Stimulated activated CD4-positive, alpha-beta T cell treated with anti-CD3 and anti-CD28 coated beads, Interleukin-2, amount 100 ng/mL, for 4 hours (primary cell): Measurements from ENCODE around the gene PLEKHM3.

ENCODE experiments used
- DNase-seq: peaks from one replicate; pipeline ENCODE4 v3.0.0-alpha.2; 2020; ENCODE audit warnings: low read depth

Gene PLEKHM3, protein sequence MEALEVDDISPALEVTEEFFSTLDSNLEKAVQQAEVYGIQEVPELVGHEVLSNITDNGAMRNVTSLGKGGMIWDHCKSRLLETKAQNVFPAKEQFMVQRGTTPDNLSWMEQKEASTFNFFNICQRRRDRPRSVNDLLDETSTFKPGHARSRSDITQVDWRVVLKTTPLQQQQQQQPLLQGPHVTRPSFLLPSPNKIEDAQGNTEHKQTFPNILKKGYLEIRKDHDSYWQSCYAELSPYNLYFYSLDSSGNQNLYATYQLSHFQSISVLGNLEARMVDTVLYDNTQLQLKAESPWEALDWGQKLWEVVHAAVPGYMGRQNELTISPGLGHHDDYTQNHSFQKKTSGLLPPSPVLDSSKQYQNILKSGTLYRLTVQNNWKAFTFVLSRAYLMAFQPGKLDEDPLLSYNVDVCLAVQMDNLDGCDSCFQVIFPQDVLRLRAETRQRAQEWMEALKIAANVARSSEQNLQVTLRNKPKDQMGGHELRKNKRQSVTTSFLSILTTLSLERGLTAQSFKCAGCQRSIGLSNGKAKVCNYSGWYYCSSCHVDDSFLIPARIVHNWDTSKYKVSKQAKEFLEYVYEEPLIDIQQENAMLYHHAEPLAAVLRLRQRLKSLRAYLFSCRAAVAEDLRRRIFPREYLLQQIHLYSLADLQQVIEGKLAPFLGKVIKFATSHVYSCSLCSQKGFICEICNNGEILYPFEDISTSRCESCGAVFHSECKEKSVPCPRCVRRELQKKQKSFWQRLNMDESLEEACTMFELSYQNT

DNA sequence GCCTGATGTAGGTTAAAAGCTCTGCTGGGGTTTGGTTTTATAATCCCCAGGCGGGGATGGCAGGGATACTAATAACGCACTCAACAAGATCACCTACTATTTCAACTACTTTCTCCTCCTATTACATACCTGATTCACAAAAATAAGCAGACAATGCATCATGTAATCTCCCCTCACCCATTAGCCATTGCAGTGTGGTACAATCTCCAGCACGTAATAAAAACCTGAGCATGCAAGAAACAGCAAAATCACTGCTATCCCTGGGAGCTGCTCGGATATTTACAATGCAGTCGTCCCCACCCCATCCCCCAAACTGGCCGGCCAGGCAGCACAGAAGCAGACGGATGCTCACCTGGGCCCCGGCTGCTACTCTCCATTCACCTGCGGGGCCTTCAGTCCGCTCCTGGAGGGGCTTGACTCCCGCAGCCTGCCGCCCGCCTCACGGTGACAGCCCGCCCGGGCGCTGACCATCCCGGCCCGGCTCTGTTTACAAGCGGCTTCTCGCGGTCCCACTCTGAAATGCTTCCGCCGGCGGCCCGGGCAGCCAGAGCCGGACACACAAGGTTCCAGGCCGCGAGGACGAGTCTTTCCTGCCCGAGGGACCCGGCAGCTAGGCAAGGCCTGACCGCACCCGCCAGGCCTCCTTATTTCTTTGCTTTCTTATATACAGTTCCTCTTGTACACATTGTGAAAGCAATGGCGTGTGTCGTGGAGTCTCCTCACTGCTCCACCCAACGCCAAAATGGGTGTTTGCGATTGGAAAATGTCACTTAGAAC lies at the start of gene PLEKHM3:
Gene PLEKHM3, minus strand, starts transcription at position 491 of the 777 bp plus-strand sequence. CDS start 23,888 bp downstream, outside the sequence.
- DNase-seq: peak; percentile 56

- no peak for DNase-seq
These were observed 49.5 kb upstream of the PLEKHM3 start for GRCh38 chr2:208074610-208075356.

- peak; percentile 30 for DNase-seq
These were observed 47.0 kb upstream of the PLEKHM3 start for GRCh38 chr2:208072250-208072892.

- DNase-seq: no peak
These were observed 43.9 kb upstream of the PLEKHM3 start for GRCh38 chr2:208069186-208069585.

DNA sequence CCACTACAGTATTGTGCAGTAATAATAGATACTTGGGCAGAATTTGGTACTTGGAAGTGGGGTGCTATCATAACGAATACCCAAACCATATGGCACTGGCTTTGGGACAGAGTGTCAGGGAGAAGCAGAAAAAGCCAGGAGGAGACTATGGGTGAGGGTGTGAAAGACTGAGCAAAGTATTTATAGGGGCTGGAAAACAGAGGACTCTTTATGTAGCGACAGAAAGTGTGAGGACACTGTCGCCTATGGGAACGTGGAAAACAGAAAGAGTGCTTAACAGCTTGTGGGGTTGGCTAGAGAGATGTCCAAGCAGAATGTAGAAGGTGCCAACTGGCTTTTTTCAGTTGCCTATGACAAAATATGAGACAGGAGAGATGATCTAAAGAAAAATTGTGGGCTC lies 40.7 kb upstream of the PLEKHM3 start:
- no peak for DNase-seq

DNA sequence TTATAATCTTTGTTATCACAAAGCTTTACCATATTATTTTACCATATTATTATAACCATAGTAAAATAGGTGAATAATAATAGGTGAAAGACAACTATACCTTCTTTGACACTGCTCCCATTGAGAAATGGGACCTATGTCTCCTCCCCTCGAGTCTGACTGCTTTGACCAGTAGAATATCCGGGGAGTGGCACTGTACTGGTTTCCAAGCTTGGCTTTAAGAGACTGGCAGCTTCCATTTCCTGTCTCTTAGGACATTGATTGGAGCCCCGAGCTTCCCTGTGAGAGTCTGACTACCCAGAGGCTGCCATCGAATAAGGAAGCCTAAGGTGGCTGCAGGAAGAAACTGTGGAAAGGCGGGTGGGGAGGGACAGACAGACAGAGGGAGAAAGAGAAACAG lies 40.1 kb upstream of the PLEKHM3 start:
- no peak for DNase-seq

DNA sequence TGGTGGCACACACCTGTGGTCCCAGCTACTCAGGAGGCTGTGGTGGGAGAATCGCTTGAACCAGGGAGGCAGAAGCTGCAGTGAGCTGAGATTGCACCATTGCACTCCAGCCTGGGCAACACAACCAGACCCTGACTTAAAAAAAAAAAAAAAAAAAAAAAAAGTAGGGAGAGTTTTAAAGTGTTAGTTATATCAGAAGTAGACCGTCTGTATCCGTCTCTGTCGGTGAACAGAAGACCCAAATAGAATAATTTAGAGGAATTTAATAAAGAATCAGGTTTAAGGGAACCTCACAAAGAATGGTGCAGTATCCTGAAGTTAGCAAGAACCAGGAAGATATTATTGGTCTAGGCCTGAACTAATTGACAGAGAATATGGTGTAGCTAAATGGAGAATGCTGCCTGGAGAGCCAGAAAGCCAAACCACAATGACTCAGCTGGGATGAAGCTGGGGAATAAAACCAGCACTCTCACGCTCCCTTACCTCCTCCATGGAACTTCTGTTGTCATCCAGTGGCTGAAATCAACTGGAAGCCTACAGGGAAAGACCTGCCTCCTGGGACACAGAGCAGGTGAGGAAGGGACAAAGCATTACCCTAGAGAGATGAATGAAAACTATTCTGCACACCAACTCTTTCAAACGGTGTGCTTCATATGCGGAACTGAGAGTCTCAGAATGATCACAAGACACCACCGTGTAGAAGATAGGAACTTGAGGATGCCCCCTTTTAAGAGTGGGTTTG lies 39.1 kb upstream of the PLEKHM3 start:
- DNase-seq: no peak

- no peak for DNase-seq
These were observed 37.6 kb upstream of the PLEKHM3 start for GRCh38 chr2:208062961-208063360.

DNA sequence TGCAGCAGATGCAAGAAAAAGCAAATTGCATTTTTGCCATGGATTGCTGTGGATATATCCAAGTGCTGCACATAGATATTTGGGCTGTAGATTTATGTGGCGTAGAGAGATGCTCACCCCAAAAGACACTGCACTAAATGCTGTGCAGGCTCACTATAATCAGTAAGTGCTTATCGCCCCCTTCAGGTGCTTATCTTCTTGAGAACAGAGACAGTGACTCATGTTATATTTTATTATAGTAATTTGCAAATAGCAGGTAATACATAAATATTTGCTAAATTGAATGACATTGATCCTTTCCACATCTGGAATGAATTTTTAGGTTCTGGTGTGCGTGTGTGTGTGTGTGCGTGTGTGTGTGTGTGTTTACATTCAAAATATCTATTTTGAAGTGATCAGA lies 36.8 kb upstream of the PLEKHM3 start:
- no peak for DNase-seq

DNA sequence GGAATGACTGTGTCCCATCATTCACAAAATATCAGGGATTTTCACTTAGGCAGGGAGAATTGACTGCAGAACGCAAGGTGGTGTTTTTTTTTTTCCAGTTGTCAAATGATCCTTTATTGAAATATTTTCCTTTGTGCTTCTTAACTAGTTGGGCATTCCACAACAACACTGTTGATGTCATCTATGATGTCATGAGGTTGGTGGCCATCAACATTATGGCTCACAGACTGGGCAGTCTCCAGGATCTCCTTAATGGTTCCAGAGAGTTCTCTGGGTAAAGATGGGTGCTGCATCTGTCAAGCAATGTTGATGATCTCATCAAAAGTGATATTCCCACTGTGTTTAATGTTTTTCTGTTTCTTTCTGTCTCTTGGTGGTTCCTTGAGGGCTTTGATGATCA lies 31.8 kb upstream of the PLEKHM3 start:
- DNase-seq: no peak

DNA sequence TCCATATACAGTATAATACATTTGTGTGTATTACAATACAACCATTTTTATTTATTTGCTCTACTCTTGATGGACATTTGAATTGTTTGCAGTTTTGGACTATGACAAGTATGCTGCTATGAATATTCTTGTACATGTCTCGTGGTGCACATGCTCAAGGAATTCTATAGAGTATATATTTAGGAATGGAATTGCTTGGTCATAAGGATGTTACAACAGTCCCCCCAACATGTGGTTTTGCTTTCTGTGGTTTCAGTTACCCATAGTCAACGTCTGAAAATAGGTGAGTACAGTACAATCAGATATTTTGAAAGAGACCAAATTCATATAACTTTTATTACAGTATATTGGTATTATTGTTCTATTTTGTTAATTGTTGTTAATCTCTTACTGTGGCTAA lies 24.1 kb upstream of the PLEKHM3 start:
- no peak for DNase-seq

GRCh38 chr2:208049006-208049405 lies 23.7 kb upstream of the PLEKHM3 start:
- DNase-seq: no peak

GRCh38 chr2:208047840-208048239 lies 22.5 kb upstream of the PLEKHM3 start:
- no peak for DNase-seq

- DNase-seq: no peak
These were observed 21.4 kb upstream of the PLEKHM3 start for GRCh38 chr2:208046686-208047085.

GRCh38 chr2:208042450-208042849 lies 17.1 kb upstream of the PLEKHM3 start:
- no peak for DNase-seq

GRCh38 chr2:208042041-208042440 lies 16.7 kb upstream of the PLEKHM3 start:
- no peak for DNase-seq

- DNase-seq: peak; percentile 44
These were observed 15.2 kb upstream of the PLEKHM3 start for GRCh38 chr2:208040199-208041171.

DNA sequence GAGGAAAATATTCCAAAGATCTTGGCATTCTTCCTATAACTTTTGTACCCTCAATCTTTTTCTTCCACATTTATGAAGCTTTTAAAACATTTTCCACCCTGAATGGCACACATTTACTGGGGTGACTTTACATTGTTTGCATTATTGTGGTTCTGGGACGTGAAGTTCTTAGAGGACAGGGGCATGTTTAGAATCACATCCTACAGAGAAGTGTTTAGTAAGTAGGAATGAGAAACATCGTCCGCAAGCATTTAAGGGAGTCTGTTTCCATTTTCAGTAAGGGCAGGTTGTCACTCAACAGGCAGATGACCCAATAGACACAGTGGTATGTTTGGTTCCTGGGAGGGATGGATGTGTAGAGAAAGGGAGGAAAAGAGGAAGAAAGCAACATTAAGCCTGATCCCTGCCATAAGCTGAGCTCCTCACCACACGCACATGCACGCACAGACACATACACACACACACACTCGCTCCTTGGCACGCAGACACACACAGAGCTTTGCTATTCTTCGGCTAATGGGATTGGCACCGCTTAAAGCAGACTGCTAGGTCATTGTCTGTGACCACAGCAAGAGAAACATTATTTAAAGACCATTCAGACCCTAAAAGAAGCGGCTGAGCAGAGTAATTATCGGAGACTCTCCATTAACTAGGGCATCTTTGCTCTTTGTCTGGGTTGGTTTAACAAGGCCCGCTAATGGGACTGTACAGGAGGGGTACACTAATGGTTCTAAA lies 14.2 kb upstream of the PLEKHM3 start:
- DNase-seq: no peak
